Stomach smooth muscle (tissue), 2 donors: ENCODE data around the gene ERBB2.

Experiments used
- H3K27ac ChIP-seq: one replicate; pipeline ENCODE4 v1.7.0; 2013; ENCODE audit warnings: mild to moderate bottlenecking, low read length, inconsistent platforms
- H3K27me3 ChIP-seq, 2 donors: one replicate each; pipeline ENCODE4 v1.7.0; 2013; ENCODE audit warnings: low read length in 2 of 2; ENCODE audit not compliant: insufficient read depth in 2 of 2, control insufficient read depth in 1 of 2
- H3K36me3 ChIP-seq, 2 donors: one replicate each; pipeline ENCODE4 v1.7.0; 2013; ENCODE audit warnings: low read length in 2 of 2; ENCODE audit not compliant: control insufficient read depth in 2 of 2, insufficient read depth in 2 of 2
- H3K4me1 ChIP-seq: one replicate; pipeline ENCODE4 v1.7.0; 2013; ENCODE audit warnings: low read length; ENCODE audit not compliant: control insufficient read depth, insufficient read depth
- H3K4me3 ChIP-seq, 2 donors: one replicate each; pipeline ENCODE4 v1.7.0; 2013; ENCODE audit warnings: low read length in 2 of 2
- H3K9ac ChIP-seq, 2 donors: one replicate each; pipeline ENCODE4 v1.7.0; 2013; ENCODE audit warnings: low read length in 2 of 2, mild to moderate bottlenecking in 1 of 2
- H3K9me3 ChIP-seq, 2 donors: one replicate each; pipeline ENCODE4 v1.7.0; 2013; ENCODE audit warnings: low read length in 2 of 2; ENCODE audit not compliant: control insufficient read depth in 2 of 2
- donor health status: healthy.
- donor health status: Pancreatic carcinoma.

Gene ERBB2

DNA sequence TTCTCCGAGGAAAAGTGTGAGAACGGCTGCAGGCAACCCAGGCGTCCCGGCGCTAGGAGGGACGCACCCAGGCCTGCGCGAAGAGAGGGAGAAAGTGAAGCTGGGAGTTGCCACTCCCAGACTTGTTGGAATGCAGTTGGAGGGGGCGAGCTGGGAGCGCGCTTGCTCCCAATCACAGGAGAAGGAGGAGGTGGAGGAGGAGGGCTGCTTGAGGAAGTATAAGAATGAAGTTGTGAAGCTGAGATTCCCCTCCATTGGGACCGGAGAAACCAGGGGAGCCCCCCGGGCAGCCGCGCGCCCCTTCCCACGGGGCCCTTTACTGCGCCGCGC lies at the start of gene ERBB2:
Gene ERBB2 (plus strand): TSS at position 247 of the 330 bp plus-strand sequence. CDS start 175 bp downstream, outside the sequence.
- Histone ChIP-seq H3K27ac (peak within 1 kb of the TSS; percentile 62), H3K27me3 (no peaks in the 10 kb centered on the region), H3K36me3 (no peaks in the 10 kb centered on the region), H3K4me3 (peak within 1 kb of the TSS; percentile 72 to 79), H3K9ac (peak within 1 kb of the TSS; percentile 73 to 78), H3K9me3 (no peaks in the 10 kb centered on the region), H3K4me1 (peaks cover 28% of the 10 kb centered on the region)

DNA sequence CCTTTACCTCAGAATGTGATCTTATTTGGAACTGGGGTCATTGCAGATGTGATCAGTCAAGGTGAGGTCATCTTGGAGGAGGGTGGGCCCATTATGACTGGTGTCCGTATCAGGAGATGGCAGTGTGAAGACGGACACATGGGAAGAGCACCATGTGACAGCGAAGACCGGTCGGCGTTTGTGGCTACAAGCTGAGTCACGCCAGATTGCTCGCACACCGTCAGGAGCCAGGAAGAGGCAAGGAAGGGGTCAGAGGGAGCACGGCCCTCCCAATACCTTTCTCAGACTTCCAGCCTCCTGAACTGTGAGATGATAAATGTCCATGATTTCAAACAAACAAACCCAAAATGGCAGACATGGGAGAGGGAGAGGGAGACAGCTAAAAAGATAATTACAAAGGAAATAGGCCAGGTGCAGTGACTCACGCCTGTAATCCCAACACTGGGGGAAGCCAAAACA lies 49.7 kb upstream of the ERBB2 start:
- Histone ChIP-seq H3K27me3 (no peaks in the 10 kb centered on the region), H3K4me3 (no peak overlapping the region), H3K36me3 (no peaks in the 10 kb centered on the region), H3K4me1 (peaks cover 7% of the 10 kb centered on the region), H3K9ac (no peak overlapping the region), H3K9me3 (no peaks in the 10 kb centered on the region), H3K27ac (no peak overlapping the region)

DNA sequence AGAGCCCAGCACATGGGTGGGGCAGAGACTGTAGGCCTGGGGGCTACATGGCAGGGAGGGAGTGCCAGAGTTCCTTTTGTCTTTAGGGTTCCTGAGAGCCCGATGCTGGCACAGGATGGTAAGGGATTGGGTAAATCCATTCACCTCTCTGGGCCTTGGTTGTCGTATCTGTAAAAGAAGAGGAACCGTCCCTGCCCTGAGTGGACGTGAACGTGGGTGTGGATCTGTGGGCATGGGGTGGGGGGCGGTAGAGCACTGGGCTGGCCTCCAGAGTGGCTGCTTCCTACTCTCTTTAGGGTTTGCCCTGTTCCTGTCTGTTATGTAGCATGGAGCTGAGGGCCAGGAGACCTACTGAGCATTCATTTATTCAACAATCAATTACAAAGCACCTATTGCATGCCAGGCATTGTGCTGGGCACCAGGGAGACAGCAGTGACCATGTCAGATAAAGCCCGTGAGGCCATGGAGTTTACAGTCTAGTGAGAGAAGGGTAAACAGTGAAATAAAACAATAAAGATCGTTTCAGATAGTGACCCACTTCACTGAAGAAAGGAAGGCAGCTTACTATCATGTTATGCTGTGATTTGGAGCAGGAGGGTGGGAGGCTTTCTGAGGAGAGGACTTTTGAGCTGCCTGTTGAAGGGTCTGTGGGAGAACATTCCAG lies 47.8 kb upstream of the ERBB2 start:
- Histone ChIP-seq H3K4me3 (no peak overlapping the region), H3K27me3 (no peaks in the 10 kb centered on the region), H3K4me1 (peaks cover 7% of the 10 kb centered on the region), H3K9ac (no peak overlapping the region), H3K27ac (no peak overlapping the region), H3K36me3 (no peaks in the 10 kb centered on the region), H3K9me3 (no peaks in the 10 kb centered on the region)

DNA sequence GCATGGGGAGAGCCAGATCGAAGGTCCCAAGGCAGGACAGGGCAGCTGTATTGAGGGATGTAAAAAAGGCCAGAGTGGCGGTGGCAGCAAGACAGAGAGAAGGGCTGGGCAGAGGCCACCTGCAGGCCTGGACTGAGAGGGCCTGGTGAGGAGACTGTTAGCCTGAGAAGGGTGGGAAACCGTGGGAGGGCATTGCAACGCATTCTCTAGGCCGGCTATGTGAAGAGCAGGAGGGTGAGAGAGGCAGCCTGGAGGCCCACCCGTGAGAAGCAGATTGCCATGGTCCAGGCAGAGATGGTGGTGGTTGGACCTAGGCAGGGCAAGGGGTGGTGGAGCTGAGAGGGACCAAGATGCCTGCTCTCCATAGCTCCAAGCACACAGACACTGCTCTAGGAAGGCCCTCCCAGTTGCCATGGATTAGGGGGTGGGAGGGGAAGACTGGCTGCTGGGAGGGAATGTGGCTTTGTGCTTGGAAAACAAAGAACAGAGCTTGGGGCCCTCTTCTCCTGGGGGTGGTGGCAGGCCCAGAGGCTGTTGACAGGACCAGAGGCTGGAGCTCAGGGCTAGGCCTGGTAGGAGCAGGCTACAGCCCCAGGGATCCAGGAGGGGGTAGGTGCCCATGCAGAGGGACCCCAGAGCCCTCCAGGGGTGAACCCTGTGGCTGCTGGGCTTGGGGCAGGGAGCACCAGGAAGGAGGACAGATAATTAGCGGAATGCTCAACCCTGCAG lies 47.1 kb upstream of the ERBB2 start:
- Histone ChIP-seq H3K36me3 (peaks cover under 1 to 3% of the 10 kb centered on the region in 2 donors), H3K9me3 (no peaks in the 10 kb centered on the region), H3K4me1 (peaks cover 7% of the 10 kb centered on the region), H3K27me3 (no peaks in the 10 kb centered on the region), H3K4me3 (no peak overlapping the region), H3K9ac (no peak overlapping the region), H3K27ac (no peak overlapping the region)

DNA sequence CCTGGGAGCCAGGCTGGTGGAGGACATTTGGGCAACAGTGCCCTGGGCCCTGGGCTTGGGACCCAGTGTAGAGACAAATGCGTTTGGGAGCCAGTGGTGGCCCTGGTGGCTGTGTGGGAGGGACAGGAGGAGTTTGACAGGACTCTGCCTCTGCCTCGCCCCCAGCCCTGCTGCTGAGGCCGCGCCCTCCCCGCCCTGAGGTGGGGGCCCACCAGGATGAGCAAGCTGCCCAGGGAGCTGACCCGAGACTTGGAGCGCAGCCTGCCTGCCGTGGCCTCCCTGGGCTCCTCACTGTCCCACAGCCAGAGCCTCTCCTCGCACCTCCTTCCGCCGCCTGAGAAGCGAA lies 46.6 kb upstream of the ERBB2 start:
- Histone ChIP-seq H3K27me3 (no peaks in the 10 kb centered on the region), H3K27ac (no peak overlapping the region), H3K4me3 (no peak overlapping the region), H3K9me3 (no peaks in the 10 kb centered on the region), H3K9ac (no peak overlapping the region), H3K4me1 (peaks cover 7% of the 10 kb centered on the region), H3K36me3 (peaks cover 4 to 6% of the 10 kb centered on the region in 2 donors)

DNA sequence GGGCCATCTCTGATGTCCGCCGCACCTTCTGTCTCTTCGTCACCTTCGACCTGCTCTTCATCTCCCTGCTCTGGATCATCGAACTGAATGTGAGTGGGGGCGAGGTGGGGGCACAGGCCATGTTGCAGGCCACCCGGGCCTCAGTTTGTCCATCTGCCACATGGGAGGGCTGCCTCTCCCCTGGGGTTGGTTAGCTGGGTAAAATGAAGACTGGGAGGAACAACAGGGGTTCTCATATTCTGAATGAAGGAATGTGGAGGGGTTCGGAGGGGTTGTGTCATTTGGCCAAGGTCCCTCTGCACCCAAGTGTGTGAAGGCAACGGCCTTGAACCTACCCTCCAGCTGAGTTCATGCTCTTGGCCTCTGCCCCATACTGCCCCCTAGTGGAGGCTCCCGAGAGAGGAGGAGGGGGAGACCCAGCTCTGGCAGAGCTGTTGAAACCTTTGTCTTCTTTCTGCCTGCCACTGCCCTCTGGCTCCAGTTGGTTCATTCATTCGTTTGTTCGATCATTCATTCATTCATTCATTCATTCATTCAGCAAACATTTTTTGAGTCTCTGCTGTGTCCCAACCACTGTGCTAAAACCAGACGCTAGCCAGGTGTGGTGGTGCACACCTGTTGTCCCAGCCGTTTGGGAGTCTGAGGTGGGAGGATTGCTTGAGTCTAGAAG lies 46.1 kb upstream of the ERBB2 start:
- H3K9ac ChIP-seq = no peak overlapping the region
- H3K4me1 ChIP-seq = peaks cover 7% of the 10 kb centered on the region
- H3K27ac ChIP-seq = no peak overlapping the region
- no peaks in the 10 kb centered on the region for H3K27me3 ChIP-seq
- H3K36me3 ChIP-seq = peaks cover 8 to 11% of the 10 kb centered on the region in 2 donors
- no peaks in the 10 kb centered on the region for H3K9me3 ChIP-seq
- no peak overlapping the region for H3K4me3 ChIP-seq

DNA sequence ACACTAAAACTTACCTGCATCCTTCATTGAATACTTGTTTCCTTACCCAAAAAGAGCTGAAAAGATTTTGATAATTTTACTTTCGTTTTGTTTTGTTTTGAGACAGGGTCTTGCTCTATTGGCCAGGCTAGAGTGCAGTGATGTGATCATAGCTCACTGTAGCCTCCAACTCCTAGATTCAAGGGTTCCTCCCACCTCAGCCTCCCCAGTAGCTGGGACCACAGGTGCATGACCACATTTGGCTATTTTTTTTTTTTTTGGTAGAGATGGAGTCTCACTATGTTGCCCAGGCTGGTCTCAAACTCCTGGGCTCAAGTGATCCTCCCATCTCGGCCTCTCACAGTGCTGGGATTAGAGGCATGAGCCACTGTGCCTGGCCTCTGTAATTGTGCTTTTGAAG lies 44.8 kb upstream of the ERBB2 start:
- Histone ChIP-seq H3K27ac (no peak overlapping the region), H3K4me1 (peaks cover 7% of the 10 kb centered on the region), H3K9me3 (no peaks in the 10 kb centered on the region), H3K9ac (no peak overlapping the region), H3K4me3 (no peak overlapping the region), H3K27me3 (no peaks in the 10 kb centered on the region), H3K36me3 (peaks cover 11 to 16% of the 10 kb centered on the region in 2 donors)

DNA sequence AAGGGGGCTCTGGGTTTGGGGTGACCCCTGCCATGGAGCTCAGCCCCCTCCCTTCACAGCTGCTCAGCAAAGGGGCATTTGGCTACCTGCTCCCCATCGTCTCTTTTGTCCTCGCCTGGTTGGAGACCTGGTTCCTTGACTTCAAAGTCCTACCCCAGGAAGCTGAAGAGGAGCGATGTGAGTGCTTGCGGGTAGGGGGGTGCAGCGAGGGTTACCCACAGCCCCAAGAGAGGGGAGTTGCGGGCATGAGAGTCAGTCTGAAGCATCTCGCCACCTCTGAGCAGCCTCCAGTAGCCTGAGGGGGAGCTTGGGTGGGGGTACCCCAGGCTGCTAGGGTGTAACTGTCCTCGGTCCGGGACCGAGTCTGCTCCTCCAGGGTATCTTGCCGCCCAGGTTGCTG lies 41.5 kb upstream of the ERBB2 start:
- Histone ChIP-seq H3K9ac (no peak overlapping the region), H3K27ac (no peak overlapping the region), H3K4me1 (peaks cover 4% of the 10 kb centered on the region), H3K27me3 (no peaks in the 10 kb centered on the region), H3K9me3 (no peaks in the 10 kb centered on the region), H3K4me3 (no peak overlapping the region), H3K36me3 (peaks cover 21 to 22% of the 10 kb centered on the region in 2 donors)

DNA sequence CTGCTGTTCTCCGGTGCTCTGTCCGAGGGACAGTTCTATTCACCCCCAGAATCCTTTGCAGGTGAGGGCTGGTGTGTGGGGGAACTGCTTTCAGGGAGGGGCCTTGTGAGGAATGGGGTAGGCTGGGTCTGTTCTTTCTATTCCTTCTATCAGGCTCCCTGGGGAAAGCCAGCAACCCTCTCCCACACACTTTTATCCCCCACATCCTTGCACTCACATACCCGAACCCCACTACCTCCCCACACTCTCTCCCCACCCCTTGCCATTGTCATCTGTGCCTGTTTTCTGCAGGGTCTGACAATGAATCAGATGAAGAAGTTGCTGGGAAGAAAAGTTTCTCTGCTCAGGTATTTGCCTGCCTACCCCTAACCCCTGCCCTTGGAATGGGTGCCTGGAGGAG lies 41.1 kb upstream of the ERBB2 start:
- peaks cover 4% of the 10 kb centered on the region for H3K4me1 ChIP-seq
- H3K4me3 ChIP-seq = no peak overlapping the region
- no peak overlapping the region for H3K27ac ChIP-seq
- no peaks in the 10 kb centered on the region for H3K9me3 ChIP-seq
- H3K27me3 ChIP-seq = no peaks in the 10 kb centered on the region
- H3K9ac ChIP-seq = no peak overlapping the region
- peaks cover 21 to 22% of the 10 kb centered on the region in 2 donors for H3K36me3 ChIP-seq

DNA sequence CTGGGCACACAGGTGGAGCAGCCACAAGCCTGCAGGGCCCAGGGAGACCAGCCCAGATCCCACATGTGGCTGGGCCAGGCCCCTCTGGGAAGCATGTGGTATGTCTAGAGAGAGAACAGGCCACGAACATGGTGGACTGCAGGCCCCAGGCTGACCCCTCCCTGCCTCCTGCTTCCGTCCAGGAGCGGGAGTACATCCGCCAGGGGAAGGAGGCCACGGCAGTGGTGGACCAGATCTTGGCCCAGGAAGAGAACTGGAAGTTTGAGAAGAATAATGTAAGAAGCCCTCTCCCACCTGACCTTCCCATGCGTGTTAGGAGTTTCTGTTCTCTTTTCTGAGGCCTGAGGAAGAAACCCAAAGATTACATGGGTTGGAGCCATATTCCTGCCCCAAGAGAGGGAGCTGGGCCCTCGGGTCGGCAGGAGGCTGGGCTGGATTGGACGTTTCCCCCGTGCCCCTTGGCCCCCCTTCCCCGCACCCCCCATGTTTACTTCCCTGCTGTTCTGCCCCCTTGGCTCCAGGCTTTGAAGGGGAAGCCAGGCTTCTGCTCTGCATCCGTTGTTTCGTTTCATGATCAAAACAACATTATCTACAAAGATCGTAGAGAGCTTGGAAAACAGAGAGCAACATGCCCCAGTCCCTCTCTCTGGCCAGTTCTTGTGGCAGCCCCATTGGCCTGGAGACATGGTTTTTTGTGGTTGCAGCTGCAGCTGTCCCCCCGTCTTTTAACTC lies 40.4 kb upstream of the ERBB2 start:
- no peak overlapping the region for H3K9ac ChIP-seq
- H3K27me3 ChIP-seq = no peaks in the 10 kb centered on the region
- H3K27ac ChIP-seq = no peak overlapping the region
- peaks cover 6% of the 10 kb centered on the region for H3K4me1 ChIP-seq
- H3K9me3 ChIP-seq = no peaks in the 10 kb centered on the region
- peaks cover 21 to 22% of the 10 kb centered on the region in 2 donors for H3K36me3 ChIP-seq
- H3K4me3 ChIP-seq = no peak overlapping the region
